HG02973 (cell line): ENCODE data around the gene KCNG3.
"Not testable (repeated sequence)": the region's sequence is repeated elsewhere in the genome, so short reads cannot be mapped to it uniquely, and the experiment has no call there.

Experiments
- ATAC-seq: cut with Tn5 transposase; IDR thresholded peaks from one replicate; pipeline ENCODE4 v1.9.1; 2021; ENCODE audit warnings: moderate library complexity; ENCODE audit not compliant: unreplicated experiment

The KCNG3 gene

DNA sequence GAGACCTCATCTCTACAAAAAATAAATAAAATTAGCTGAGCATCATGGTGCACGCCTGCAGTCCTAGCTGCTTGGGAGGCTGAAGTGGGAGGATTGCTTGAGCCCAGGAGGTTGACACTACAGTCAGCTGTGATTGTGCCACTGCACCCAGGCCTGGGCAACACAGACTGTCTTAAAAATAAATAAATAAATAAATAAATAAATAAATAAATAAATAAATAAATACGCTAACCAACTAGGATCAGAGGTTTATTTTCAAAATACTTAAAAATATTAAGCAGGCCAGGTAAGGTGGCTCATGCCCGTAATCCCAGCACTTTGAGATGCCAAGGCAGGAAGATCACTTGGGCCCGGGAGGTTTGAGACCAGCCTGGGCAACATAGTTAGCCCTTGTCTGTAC, 63.6 kb downstream of the KCNG3 start:
- ATAC-seq = no peak

DNA sequence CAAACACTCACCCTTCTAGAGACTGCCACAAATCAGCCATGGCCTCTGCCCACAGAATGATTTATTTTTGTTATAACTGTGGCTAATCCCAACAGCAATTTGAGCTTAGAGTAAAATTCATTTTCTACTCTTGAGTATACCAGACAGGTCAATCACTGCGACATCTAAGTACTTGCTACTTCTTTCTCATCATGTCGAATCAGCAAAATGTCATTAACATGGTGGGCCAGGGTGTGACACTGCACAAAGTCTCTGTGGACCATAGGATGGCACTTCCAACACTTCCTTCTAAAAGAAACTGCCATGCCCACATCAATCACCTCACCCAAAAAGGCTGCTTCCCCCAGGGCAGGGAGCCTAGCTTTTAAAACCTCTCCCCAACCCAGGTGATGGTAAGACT, 64.4 kb downstream of the KCNG3 start:
- no peak for ATAC-seq

DNA sequence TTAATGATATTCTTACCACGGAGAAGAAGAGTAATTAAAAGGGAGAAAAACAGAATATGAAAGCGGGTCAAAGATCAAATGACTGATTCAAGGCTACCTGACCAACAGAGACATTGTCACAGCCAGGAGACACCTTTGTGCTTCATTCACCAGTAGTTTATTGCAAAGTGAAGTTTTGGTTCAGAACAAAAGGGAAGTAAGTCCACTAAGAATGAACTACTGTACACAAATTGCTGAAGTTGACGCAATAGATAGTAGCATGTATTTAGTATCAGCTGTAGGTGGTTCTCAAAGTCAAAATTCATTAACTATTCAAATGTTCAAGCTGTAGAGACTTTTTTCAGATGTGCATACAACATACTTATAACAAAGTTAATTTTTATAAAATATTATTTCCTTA, 68.1 kb downstream of the KCNG3 start:
- ATAC-seq = no peak

DNA sequence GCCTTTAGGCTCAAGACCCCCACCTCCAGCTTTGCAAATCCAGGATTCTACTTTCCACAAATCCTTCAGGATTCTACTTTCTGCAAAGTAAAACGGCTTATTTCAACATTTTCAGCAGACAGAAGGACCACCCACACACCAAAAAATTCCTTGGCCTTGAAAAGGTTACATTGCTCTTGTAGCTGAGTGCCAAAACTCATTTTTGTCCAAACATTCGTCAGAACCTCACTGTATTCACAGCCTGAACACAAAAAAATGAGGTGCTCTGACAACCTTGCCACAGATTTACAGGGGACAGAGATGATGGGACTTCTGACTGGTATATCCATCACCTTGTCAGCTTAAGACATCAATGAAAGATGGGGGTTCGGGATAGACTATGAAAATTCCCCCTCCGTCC, 69.7 kb downstream of the KCNG3 start:
- no peak for ATAC-seq

DNA sequence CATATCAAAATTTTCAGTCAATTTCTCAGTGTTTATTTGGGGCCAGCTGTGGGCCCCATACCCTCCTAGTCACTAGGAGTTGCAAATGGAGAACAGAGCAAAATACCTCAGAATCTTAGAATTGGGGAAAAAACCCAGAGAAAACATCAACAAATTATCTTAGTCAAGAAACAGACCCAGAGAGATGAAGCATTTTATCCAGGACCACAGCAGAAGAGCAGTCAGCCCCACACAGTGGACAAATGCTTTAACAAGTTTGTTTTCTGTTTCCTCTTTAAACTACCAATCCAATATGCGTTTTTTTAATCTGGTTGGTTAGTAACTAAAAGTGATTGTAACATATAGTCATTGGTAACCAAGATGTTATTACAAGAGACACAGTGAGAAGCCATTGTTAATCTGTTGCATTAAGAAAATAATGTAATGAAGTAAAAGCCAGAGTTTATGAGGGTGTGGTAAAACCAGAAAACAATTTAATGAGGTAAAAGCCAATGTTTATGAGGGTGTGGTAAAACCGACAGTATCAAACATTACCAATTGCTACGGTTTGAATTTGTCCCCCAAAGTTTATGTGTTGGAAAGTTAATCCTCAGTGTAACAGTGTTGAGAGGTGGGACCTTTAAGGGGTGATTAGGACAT, 72.1 kb downstream of the KCNG3 start:
- no peak for ATAC-seq

DNA sequence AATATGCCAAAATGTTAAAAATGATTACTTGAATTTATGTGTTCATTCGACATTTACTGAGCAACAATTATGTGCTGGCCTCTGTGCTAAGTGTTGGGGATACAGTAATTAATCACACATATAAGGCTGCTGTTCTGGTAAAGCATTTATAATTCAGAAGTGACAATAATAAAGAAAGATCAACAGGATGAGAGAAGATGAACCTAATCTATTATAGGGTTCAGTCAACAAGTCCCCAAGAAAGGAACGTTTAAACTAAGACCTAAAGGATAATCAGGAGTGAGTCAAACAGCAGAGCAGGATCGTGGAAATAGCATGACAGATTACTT, 72.7 kb downstream of the KCNG3 start:
- ATAC-seq = no peak

DNA sequence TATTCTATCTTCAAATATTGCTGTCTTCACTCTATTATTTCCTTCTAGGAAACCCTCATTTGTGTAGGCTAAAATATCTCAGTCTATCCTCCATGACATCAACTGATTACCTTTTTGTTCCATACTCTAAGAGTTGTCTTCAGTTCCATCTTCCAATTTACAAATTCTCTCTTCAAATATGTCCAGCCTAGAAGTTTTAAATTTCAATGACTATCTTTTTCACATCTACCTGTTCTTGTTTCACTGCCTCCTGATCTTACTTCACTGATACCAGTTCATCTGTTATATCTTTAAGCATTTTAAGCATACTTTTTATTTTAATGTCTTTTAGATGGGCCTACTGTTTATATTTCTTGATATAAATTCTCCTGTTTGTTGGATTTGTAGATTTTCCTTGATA, 79.1 kb downstream of the KCNG3 start:
- ATAC-seq = no peak

DNA sequence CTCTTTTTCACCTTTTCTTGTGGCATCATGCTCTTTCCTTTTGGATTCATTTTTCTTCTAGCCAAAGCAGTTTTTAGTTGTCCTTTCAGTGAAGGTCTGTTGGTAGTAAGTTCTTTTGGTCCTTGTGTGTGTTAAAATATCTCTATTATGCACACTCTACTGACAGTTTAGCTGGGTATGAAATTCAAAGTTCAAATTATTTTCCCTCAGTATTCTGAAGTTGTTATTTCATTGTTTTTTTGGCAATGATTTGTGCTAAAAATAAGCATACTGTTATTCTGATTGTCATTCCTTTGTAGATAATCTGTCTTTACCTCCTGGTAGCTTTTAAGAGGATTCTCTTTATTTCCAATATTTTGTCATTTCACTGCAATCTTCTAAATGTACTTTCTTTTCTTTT, 79.6 kb downstream of the KCNG3 start:
- ATAC-seq = no peak

DNA sequence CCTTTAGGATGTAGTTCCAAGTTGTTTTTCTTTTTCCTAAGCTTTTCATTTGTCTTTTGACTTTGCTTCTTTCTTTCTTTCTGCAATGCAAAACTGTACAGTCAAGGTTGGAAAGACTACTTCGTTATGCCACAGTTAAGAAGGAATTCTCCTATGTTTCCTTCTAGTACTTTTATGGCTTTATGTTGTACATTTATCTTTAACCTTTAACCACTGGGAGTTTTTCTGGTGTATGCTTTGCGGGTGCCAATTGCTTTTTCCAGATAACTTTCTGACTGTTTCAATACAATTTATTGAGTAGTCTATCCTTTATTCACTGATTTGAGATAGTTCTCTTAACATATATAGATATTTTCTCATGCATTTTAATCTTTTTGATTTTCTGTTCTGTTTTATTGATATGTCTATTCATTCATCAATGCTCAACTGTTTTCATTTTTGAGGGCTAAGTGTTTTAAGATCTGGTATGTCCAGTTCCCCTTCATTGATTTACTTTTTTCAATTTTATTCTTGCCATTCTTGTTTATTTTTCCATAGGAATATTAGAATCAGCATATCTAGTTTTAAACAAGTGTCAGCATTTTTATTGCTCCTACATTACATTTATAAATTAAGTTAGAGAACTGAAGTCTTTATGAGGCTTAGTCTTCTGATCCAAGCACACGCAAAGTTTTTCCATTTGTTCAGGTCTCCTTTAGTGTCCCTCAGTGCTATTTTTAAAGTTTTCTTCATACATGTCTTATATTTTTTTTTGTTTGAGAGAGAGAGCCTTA, 82.9 kb downstream of the KCNG3 start:
- ATAC-seq = no peak

DNA sequence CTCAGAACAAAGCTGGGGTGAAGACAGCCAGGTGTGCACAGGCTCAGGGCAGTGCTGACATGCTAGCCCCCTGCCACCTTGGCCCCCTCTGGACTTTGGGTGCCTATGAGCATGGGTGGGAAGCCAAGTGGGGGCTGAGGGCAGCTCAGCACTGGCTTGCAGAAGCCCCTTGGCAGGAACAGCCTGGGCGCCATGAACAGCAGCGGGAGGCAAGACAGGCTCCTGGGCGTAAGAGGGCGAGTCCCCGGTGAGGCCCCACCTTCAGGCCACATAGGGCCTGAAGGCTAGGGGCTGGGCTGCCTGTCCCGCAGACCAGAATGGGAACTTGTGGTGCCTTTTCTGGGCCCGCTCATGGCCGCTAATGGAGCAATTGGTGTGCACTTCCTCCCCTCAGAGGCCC, 85.8 kb downstream of the KCNG3 start:
- no peak for ATAC-seq

DNA sequence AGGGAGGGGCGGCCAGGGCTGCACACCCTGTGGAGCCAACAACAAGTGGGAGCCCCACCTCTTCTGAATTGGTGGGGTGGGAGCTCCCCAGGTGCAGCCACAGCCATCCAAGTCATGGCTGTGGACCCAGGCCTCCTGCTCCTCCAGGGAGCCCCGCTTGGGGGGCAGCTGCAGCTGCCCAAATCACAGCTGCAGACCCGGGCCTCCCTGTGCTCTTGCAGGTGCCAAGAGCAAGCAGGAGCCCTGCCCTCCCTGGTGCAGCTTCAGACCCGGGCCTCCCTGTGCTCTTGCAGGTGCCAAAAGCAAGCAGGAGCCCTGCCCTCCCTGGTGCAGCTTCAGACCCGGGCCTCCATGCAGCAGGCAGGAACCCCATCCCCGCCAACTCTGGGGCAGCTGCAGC, 86.3 kb downstream of the KCNG3 start:
- no peak for ATAC-seq

DNA sequence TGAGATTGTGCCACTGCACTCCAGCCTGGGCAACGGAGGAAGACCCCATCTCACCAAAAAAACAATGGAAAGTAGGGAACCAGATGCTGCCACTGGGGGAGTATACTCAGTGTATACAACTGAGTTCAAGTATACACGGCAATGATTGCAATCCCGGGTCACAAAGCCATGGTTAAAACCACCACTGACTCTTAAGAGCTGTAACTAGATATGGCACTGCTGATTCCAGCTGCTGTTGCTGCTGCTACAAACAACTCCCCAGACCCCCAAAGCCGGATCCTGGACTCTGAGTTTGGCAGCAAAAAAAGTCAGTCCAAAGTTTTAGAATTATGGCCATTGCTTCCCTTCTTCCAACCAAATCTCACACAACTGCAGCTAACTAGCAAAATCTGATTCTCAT, 89.1 kb downstream of the KCNG3 start:
- ATAC-seq = no peak

DNA sequence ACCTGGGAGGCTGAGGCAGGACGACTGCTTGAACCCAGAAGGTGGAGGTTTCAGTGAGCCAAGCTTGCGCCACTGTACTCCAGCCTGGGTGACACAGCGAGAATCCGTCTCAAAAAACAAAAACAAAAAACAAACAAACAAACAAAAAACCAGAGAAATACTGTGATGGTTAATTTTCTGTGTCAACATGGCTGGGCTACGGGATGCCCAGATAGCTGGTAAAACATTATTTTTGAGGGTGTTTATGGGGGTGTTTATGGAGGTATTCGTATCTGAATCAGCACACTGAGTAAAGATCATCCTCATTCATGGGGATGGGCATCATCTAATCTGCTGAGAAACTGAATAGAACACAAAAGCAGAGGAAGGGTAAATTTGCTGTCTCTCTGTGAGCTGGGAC, 92.0 kb downstream of the KCNG3 start:
- no peak for ATAC-seq

DNA sequence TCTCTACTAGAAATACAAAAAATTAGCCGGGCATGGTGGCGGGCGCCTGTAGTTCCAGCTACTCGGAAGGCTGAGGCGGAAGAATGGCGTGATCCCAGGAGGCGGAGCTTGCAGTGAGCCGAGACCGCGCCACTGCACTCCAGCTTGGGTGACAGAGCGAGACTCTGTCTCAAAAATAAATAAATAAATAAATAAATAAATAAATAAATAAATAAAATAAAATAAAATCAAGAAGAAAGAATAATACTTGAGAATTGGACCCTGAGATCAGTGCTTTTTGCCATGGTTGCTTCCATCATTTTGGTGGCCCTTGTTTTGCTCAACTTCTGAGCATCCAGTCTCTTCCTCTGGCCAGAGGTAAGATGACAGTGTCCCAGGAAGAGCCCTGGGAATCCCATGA, 95.7 kb downstream of the KCNG3 start:
- not testable (repeated sequence) for ATAC-seq

DNA sequence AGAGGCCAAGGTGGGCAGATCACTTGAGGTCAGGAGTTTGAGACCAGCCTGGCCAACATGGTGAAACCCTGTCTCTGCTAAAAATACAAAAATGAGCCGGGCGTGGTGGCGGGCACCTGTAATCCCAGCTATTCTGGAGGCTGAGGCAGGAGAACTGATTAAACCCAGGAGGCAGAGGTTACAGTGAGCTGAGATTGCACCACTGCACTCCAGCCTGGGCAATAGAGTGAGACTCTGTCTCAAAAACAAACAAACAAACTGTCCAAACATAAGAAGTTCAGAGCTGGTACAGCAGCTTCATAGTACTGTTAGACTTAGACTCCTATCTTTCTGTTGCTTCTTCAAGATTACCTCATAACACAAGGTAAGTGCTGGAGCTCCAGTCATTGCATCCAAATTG, 100.5 kb downstream of the KCNG3 start:
- ATAC-seq = not testable (repeated sequence)

DNA sequence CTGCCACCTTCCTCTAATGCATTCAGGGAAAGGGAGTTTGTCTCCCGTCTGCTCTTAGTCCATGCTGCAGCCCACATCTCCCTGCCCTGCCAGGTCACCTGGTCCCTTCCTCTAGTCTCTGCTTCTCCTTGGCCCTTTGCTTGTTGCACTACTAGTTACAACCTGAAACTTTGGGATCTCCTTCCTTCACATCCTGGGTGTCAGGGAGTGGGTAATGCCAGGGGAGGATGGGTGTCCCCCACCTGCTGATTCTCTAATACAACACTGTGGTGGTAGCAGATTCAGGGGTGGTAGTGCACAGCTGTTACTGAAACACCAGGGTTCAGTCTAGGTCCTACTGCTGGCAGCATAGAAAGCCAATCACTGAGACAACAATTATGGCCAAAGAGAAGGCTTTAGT, 101.6 kb downstream of the KCNG3 start:
- no peak for ATAC-seq
